Fibroblast of villous mesenchyme (primary cell): ENCODE data around the gene SV2A. TPM values are rescaled to one million over a fixed set of nuclear protein-coding genes. Genes with fewer than 3 reads are reported as not detected.
"Not testable (repeated sequence)": the region's sequence is repeated elsewhere in the genome, so short reads cannot be mapped to it uniquely, and the experiment has no call there.

ENCODE experiments used
- DNase-seq: peaks from one replicate; pipeline ENCODE4 v3.0.0-alpha.2; 2010; ENCODE audit warnings: low read depth
- H3K4me3 ChIP-seq: 2 replicates; pipeline ENCODE4 v1.5.1; 2011; ENCODE audit warnings: low read depth, mild to moderate bottlenecking, low read length
- total RNA-seq: library from RNA; depleted of rRNA; stranded (reverse); fragments of >200 nt; gene quantifications from 2 replicates; pipeline ENCODE4 v1.2.3, GENCODE V29; 2012
- TF ChIP-seq, protein P1 (sequence below): IDR thresholded peaks from 2 replicates; pipeline ENCODE4 v1.5.1; 2012; ENCODE audit warnings: low read depth, mild to moderate bottlenecking, low read length; ENCODE audit not compliant: insufficient read depth

Gene SV2A
- total RNA-seq, 1 donor: 19.4 TPM

GRCh38 chr1:149949911-149950310 lies 32.3 kb upstream of the SV2A start:
- DNase-seq: no peak
- no peak overlapping the region for H3K4me3 ChIP-seq
- TF ChIP-seq, protein P1, sequence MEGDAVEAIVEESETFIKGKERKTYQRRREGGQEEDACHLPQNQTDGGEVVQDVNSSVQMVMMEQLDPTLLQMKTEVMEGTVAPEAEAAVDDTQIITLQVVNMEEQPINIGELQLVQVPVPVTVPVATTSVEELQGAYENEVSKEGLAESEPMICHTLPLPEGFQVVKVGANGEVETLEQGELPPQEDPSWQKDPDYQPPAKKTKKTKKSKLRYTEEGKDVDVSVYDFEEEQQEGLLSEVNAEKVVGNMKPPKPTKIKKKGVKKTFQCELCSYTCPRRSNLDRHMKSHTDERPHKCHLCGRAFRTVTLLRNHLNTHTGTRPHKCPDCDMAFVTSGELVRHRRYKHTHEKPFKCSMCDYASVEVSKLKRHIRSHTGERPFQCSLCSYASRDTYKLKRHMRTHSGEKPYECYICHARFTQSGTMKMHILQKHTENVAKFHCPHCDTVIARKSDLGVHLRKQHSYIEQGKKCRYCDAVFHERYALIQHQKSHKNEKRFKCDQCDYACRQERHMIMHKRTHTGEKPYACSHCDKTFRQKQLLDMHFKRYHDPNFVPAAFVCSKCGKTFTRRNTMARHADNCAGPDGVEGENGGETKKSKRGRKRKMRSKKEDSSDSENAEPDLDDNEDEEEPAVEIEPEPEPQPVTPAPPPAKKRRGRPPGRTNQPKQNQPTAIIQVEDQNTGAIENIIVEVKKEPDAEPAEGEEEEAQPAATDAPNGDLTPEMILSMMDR: no peak

- H3K4me3 ChIP-seq: no peak overlapping the region
- no peak for DNase-seq
- TF ChIP-seq, protein P1: no peak
Measured at GRCh38 chr1:149945206-149945605, 27.6 kb upstream of the SV2A start.

GRCh38 chr1:149942885-149943284 lies 25.2 kb upstream of the SV2A start:
- TF ChIP-seq, protein P1: no peak
- DNase-seq: no peak
- no peak overlapping the region for H3K4me3 ChIP-seq

DNA sequence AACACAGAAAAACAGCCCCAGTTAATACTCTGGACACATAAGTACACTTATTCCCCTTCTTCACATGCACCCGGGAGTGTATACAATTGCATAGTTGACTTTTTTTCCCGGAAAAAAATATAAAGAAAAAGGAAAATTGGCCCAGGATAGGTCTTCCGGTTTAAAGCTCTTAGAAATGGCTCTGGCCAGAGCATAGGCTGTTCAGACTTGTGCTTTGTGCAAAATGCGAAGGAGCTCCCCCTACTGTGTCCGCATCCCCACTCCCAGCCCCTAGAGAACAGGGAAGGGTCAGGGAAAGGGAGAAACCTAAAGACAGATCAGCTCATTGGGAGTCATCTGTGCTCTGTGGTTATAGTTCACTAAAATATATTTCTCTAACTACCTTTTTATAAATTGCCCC lies 24.6 kb upstream of the SV2A start:
- TF ChIP-seq, protein P1: peak; percentile 53
- DNase-seq: peak; percentile 58
- no peak overlapping the region for H3K4me3 ChIP-seq

- H3K4me3 ChIP-seq: no peak overlapping the region
- TF ChIP-seq, protein P1: no peak
- DNase-seq: no peak
Measured at GRCh38 chr1:149940427-149940826, 22.8 kb upstream of the SV2A start.

GRCh38 chr1:149938668-149939003 lies 21.0 kb upstream of the SV2A start:
- H3K4me3 ChIP-seq: peak overlapping the region; percentile 54
- DNase-seq: not testable (repeated sequence)

DNA sequence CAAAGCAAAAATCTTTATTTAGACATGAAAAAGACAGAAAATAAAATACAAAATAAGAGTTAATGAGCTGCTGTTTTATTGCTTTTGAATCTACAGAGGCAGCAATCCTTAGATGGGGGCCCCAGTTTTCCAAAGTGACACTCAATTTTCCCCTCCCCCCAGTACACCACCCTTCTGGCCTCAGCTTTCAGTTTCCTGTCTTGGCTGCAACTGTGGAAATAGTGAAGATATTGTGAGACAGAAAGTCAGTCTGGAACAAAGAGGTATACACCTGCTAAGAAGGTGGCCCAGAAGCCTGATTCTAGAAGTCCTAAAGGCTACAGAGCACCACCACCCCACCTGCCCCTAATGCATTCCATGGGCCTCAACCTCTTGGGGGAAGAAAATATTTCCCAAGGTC lies 20.1 kb upstream of the SV2A start:
- H3K4me3 ChIP-seq: no peak overlapping the region
- TF ChIP-seq, protein P1: no peak
- DNase-seq: no peak
